Endothelial cell of umbilical vein (primary cell): ENCODE data around the gene STMN3. TPM values are rescaled to one million over a fixed set of nuclear protein-coding genes. Genes with fewer than 3 reads are reported as not detected.

Source experiments
- BruUV-seq: library from RNA; stranded (reverse); fragments of 400-500 nt; replicated peaks from 2 replicates; lab custom pipeline; 2021; lab: Mats Ljungman, UMichigan
- CTCF ChIA-PET: fragments of 300-600, 350-600 bp; sonication (Branson Sonifier 250); formaldehyde crosslinking; loops from one replicate; lab custom pipeline; 2021; ENCODE audit warnings: antibody characterized with exemption, inconsistent platforms; lab: Charles Lee
- POLR2A ChIA-PET: fragments of 300-600, 350-600 bp; sonication (Branson Sonifier 250); formaldehyde crosslinking; loops from one replicate; lab custom pipeline; 2021; ENCODE audit warnings: antibody characterized with exemption, inconsistent platforms; lab: Charles Lee
- DNase-seq: peaks from one replicate; pipeline ENCODE4 v3.0.0-alpha.2; 2011; ENCODE audit warnings: low read depth, low spot score
- FAIRE-seq: peaks from 2 replicates; lab custom pipeline; 2011; peaks lifted over from hg19 to GRCh38; lab: Jason Lieb, UNC
- H2AFZ ChIP-seq: 2 replicates; pipeline ENCODE4 v1.6.0; 2012; ENCODE audit warnings: low read depth, low read length, control low read depth, inconsistent platforms
- H3K27ac ChIP-seq: 2 replicates; pipeline ENCODE4 v1.5.1; 2011; ENCODE audit warnings: low read depth, mild to moderate bottlenecking, control low read depth, low read length, moderate library complexity; ENCODE audit not compliant: insufficient read depth
- H3K27me3 ChIP-seq, 2 experiments: 2 replicates each; pipeline versions ENCODE4 v1.6.0 to v1.6.1; 2011; ENCODE audit warnings: low read length in 2 of 2, mixed read lengths in 1 of 2; ENCODE audit not compliant: control insufficient read depth in 2 of 2, insufficient read depth in 2 of 2
- H3K36me3 ChIP-seq, 2 experiments: 2 replicates in 1 of 2; 3 replicates in 1 of 2; pipeline ENCODE4 v1.5.1; 2011; ENCODE audit warnings: low read length in 2 of 2, mild to moderate bottlenecking in 1 of 2, moderate library complexity in 1 of 2; ENCODE audit not compliant: control insufficient read depth in 2 of 2, insufficient read depth in 2 of 2; ENCODE audit errors: extremely low read depth in 1 of 2
- H3K4me1 ChIP-seq: 3 replicates; pipeline ENCODE4 v1.5.1; 2011; ENCODE audit warnings: mild to moderate bottlenecking, low read length; ENCODE audit not compliant: control insufficient read depth, insufficient read depth; ENCODE audit errors: extremely low read depth
- H3K4me2 ChIP-seq: 2 replicates; pipeline ENCODE4 v1.6.1; 2011; ENCODE audit warnings: low read length, control low read depth, mixed read lengths; ENCODE audit not compliant: insufficient read depth
- H3K4me3 ChIP-seq, 3 experiments: fragments of 200-600 bp in 1 of 3; sonication (generic), shearing (Covaris generic) in 1 of 3; replicated peaks in 1 of 3; 2 replicates each; pipeline ENCODE4 v1.5.1; 2011 to 2016; ENCODE audit warnings: control low read depth in 3 of 3, low read length in 3 of 3, mild to moderate bottlenecking in 2 of 3, inconsistent platforms in 1 of 3, low read depth in 1 of 3, moderate library complexity in 1 of 3; ENCODE audit not compliant: insufficient read depth in 1 of 3
- H3K79me2 ChIP-seq: 2 replicates; pipeline ENCODE4 v1.6.0; 2012; ENCODE audit warnings: low read length, inconsistent platforms; ENCODE audit not compliant: control insufficient read depth, insufficient read depth
- H3K9ac ChIP-seq: replicated peaks from 2 replicates; pipeline ENCODE3; 2011; ENCODE audit warnings: low read length, control low read depth; ENCODE audit not compliant: insufficient read depth; ENCODE audit errors: extremely low read depth
- H3K9me1 ChIP-seq: replicated peaks from 3 replicates; pipeline ENCODE4 v1.6.0; 2011; ENCODE audit warnings: mild to moderate bottlenecking, low read length; ENCODE audit not compliant: control insufficient read depth, insufficient read depth; ENCODE audit errors: extremely low read depth
- H3K9me3 ChIP-seq: replicated peaks from 2 replicates; pipeline ENCODE4 v1.5.1; 2012; ENCODE audit warnings: low read length, inconsistent platforms; ENCODE audit not compliant: control insufficient read depth, insufficient read depth
- H4K20me1 ChIP-seq: replicated peaks from 2 replicates; pipeline ENCODE3; 2011; ENCODE audit warnings: mild to moderate bottlenecking, low read length; ENCODE audit not compliant: control insufficient read depth, insufficient read depth; ENCODE audit errors: extremely low read depth
- CTCF ChIP-seq, 2 donors: IDR thresholded peaks; 1 replicate in 1 of 2; 2 replicates in 1 of 2; pipeline ENCODE4 v1.5.1; 2011; ENCODE audit warnings: low read length in 2 of 2, mild to moderate bottlenecking in 2 of 2, moderate library complexity in 2 of 2, control low read depth in 1 of 2, inconsistent platforms in 1 of 2, low read depth in 1 of 2; ENCODE audit not compliant: insufficient read depth in 1 of 2; ENCODE audit errors: extremely low read depth in 1 of 2
- EZH2 ChIP-seq: IDR thresholded peaks from 2 replicates; pipeline ENCODE4 v1.6.1; 2012; ENCODE audit warnings: borderline replicate concordance, low read depth, mild to moderate bottlenecking, moderate library complexity, low read length, inconsistent platforms; ENCODE audit not compliant: severe bottlenecking
- FOS ChIP-seq: IDR thresholded peaks from 2 replicates; pipeline ENCODE4 v1.6.1; 2011; ENCODE audit warnings: mild to moderate bottlenecking, low read length, moderate library complexity, borderline replicate concordance; ENCODE audit not compliant: insufficient read depth
- GATA2 ChIP-seq: IDR thresholded peaks from 2 replicates; pipeline ENCODE4 v1.7.0; 2011; ENCODE audit warnings: low read depth, mild to moderate bottlenecking, moderate library complexity, mixed read lengths, low read length; ENCODE audit not compliant: insufficient read length, insufficient read depth
- JUN ChIP-seq: IDR thresholded peaks from 2 replicates; pipeline ENCODE4 v1.6.1; 2011; ENCODE audit warnings: borderline replicate concordance, low read depth; ENCODE audit not compliant: insufficient read length, insufficient read depth
- MAX ChIP-seq: IDR thresholded peaks from 2 replicates; pipeline ENCODE4 v1.6.1; 2011; ENCODE audit not compliant: insufficient read depth, insufficient read length
- MYC ChIP-seq: IDR thresholded peaks from one replicate; pipeline ENCODE4 v1.6.1; 2011; ENCODE audit warnings: mild to moderate bottlenecking, low read depth, low read length
- POLR2A ChIP-seq: IDR thresholded peaks from 2 replicates; pipeline ENCODE4 v1.6.1; 2012; ENCODE audit warnings: low read depth, mild to moderate bottlenecking, control low read depth, low read length
- POLR2AphosphoS5 ChIP-seq: IDR thresholded peaks from 2 replicates; pipeline ENCODE4 v1.6.1; 2012; ENCODE audit warnings: low read depth, mild to moderate bottlenecking, control low read depth, low read length, moderate library complexity; ENCODE audit not compliant: insufficient read depth
- dilution Hi-C: fragments of 300-500 bp; cut with MboI; formaldehyde crosslinking; loops from one replicate; pipeline ENCODE4 v1.15.0; 2019; ENCODE audit warnings: low sequenced_read_pairs; ENCODE audit not compliant: extremely low pct_ligation_motif_present
- intact Hi-C: fragments of 100-400 bp; cut with micrococcal nuclease; formaldehyde crosslinking; loops from one replicate; pipeline ENCODE4 v1.10.0; 2022
- polyA plus RNA-seq, 4 experiments: library from polyadenylated mRNA; depleted of rRNA in 3 of 4; stranded (reverse) in 3 of 4; unstranded in 1 of 4; fragments of >200 nt; gene quantifications; 2 replicates each; pipeline versions ENCODE4 v1.2.1 to v1.2.3, GENCODE V29; 2011 to 2012; ENCODE audit warnings: missing spikeins in 1 of 4
- total RNA-seq: library from RNA; stranded (reverse); gene quantifications from 2 replicates; pipeline ENCODE4 v1.2.3, GENCODE V29; 2021

STMN3 gene
- total and polyA plus RNA-seq, 2 donors (not counting 3 experiments of a cell fraction or from before 2014, with no cell fraction given): 1.7 to 4.7 TPM

GRCh38 chr20:63664143-63664851 is 11.1 kb upstream of the STMN3 start:
- ChIA-PET CTCF (interaction anchor here (1.4 kb wide), 1 partner anchor 23 kb away, joined by 3 read pairs; no protein-coding TSS in a partner anchor), POLR2A (no interaction called here)
- dilution Hi-C loops (no loop called here), intact Hi-C loops (no loop called here)
- peaks cover 3% of the 10 kb centered on the region for H3K4me1 ChIP-seq
- no peak overlapping the region for H3K27ac ChIP-seq
- no peak for DNase-seq
- no peak overlapping the region for H2AFZ ChIP-seq
- H3K27me3 ChIP-seq: no peaks in the 10 kb centered on the region
- no peaks in the 10 kb centered on the region for H4K20me1 ChIP-seq
- no peaks in the 10 kb centered on the region for H3K9me3 ChIP-seq
- no peaks in the 10 kb centered on the region for H3K9me1 ChIP-seq
- H3K4me3 ChIP-seq: no peak overlapping the region
- FAIRE-seq: no peak
- H3K36me3 ChIP-seq: peaks cover 2 to 35% of the 10 kb centered on the region in 2 experiments
- TF ChIP-seq JUN (no peak), GATA2 (no peak), MYC (no peak), FOS (no peak), CTCF (IDR thresholded peaks at IDR 0.05; ENCODE audit: extremely low read depth in 1 of 2, insufficient read depth in 1 of 2, low read depth in 1 of 2, low read length in 2 of 2) (no peak), POLR2A (no peak), EZH2 (no peak), POLR2AphosphoS5 (no peak), MAX (no peak)
- H3K9ac ChIP-seq: no peak overlapping the region
- H3K79me2 ChIP-seq: peaks cover 15% of the 10 kb centered on the region
- BruUV-seq: no TSS peak
- H3K4me2 ChIP-seq: no peak overlapping the region
